HepG2 (cell line): Measurements from ENCODE around the gene PIEZO2. TPM values are rescaled to one million over a fixed set of nuclear protein-coding genes. Genes with fewer than 3 reads are reported as not detected.

Experiments used
- AGO2 ChIP-seq: fragments of 200-400 bp; formaldehyde crosslinking; optimal IDR thresholded peaks from 2 replicates; pipeline ENCODE3; 2017; ENCODE audit warnings: mild to moderate bottlenecking, low read depth, low read length, moderate library complexity
- CEBPB ChIP-seq: IDR thresholded peaks from 2 replicates; pipeline ENCODE4 v1.6.1; 2011; ENCODE audit warnings: low read depth, low read length, improper control_type of control experiment, borderline replicate concordance
- ELF3 ChIP-seq: IDR thresholded peaks from 2 replicates; pipeline ENCODE4 v1.6.1; 2016; ENCODE audit warnings: missing genetic modification reagents, missing compliant biosample characterization
- GLI4 ChIP-seq: sonication (generic); formaldehyde crosslinking; IDR thresholded peaks from 2 replicates; pipeline ENCODE4 v1.5.1; 2020; ENCODE audit warnings: missing genetic modification reagents, mild to moderate bottlenecking, moderate library complexity, borderline replicate concordance
- HHEX ChIP-seq: IDR thresholded peaks from 2 replicates; pipeline ENCODE4 v1.6.1; 2016; ENCODE audit warnings: control low read depth
- ISX ChIP-seq: sonication (generic); formaldehyde crosslinking; conservative IDR thresholded peaks from 2 replicates; pipeline ENCODE4 v1.5.0; 2020; ENCODE audit warnings: missing genetic modification reagents
- PHF5A ChIP-seq: IDR thresholded peaks from one replicate; pipeline ENCODE4 v1.6.1; 2018; ENCODE audit warnings: low read depth, missing genetic modification reagents; ENCODE audit not compliant: unreplicated experiment
- RARA ChIP-seq: IDR thresholded peaks from 2 replicates; pipeline ENCODE4 v1.6.1; 2016; ENCODE audit warnings: missing genetic modification reagents, missing compliant biosample characterization
- SMAD1 ChIP-seq: sonication (generic); formaldehyde crosslinking; IDR thresholded peaks from 2 replicates; pipeline ENCODE4 v1.4.0; 2020; ENCODE audit warnings: missing genetic modification reagents, low read depth, mild to moderate bottlenecking, borderline replicate concordance
- SYNCRIP ChIP-seq: fragments of 200-400 bp; formaldehyde crosslinking; IDR thresholded peaks from 2 replicates; pipeline ENCODE4 v1.6.1; 2018; ENCODE audit warnings: mild to moderate bottlenecking, low read depth, low read length; ENCODE audit not compliant: insufficient read depth
- TCF7 ChIP-seq: sonication (generic); IDR thresholded peaks from 2 replicates; pipeline ENCODE4 v1.6.1; 2016; ENCODE audit warnings: antibody characterized with exemption, low read depth
- TEAD3 ChIP-seq: optimal IDR thresholded peaks from 2 replicates; pipeline ENCODE3; 2016; ENCODE audit warnings: borderline replicate concordance
- WIZ ChIP-seq: sonication (generic); formaldehyde crosslinking; IDR thresholded peaks from 2 replicates; pipeline ENCODE4 v1.5.1; 2020; ENCODE audit warnings: mild to moderate bottlenecking, missing genetic modification reagents
- XRCC5 ChIP-seq: fragments of 200-400 bp; formaldehyde crosslinking; optimal IDR thresholded peaks from 2 replicates; pipeline ENCODE3; 2017; ENCODE audit warnings: mild to moderate bottlenecking, low read length
- ZNF124 ChIP-seq: sonication (generic); formaldehyde crosslinking; IDR thresholded peaks from 2 replicates; pipeline ENCODE4 v1.4.0; 2020; ENCODE audit warnings: missing genetic modification reagents
- ZNF234 ChIP-seq: sonication (generic); formaldehyde crosslinking; conservative IDR thresholded peaks from 2 replicates; pipeline ENCODE4 v1.5.1; 2020; ENCODE audit warnings: mild to moderate bottlenecking, missing genetic modification reagents
- ZNF34 ChIP-seq: sonication (generic); formaldehyde crosslinking; IDR thresholded peaks from 2 replicates; pipeline ENCODE4 v1.4.0; 2020; ENCODE audit warnings: mild to moderate bottlenecking, missing genetic modification reagents, borderline replicate concordance
- ZNF350 ChIP-seq: sonication (generic); formaldehyde crosslinking; IDR thresholded peaks from 2 replicates; pipeline ENCODE4 v1.4.0; 2020; ENCODE audit warnings: mild to moderate bottlenecking, low read depth, missing genetic modification reagents, borderline replicate concordance
- polyA plus RNA-seq, 8 experiments: library from polyadenylated mRNA; depleted of rRNA in 3 of 8; stranded (reverse) in 7 of 8; unstranded in 1 of 8; fragments of >200 nt; fragmentation: Illumina TruSeq in 4 of 8; extraction: Trizol in 4 of 8; gene quantifications; 2 replicates each; pipeline versions ENCODE4 v1.2.1 to v1.2.3, GENCODE V29; 2011 to 2016; ENCODE audit warnings: low read depth in 4 of 8, missing spikeins in 1 of 8, mixed read lengths in 1 of 8; ENCODE audit not compliant: insufficient read depth in 1 of 8
- total RNA-seq, 5 experiments: library from RNA; depleted of rRNA; stranded (reverse); fragments of >200 nt; fragmentation: Illumina TruSeq; extraction: Trizol; gene quantifications; 2 replicates each; pipeline ENCODE4 v1.2.3, GENCODE V29; 2016; ENCODE audit warnings: low read depth in 1 of 5
- TF ChIP-seq, protein P1 (sequence below): sonication (generic); formaldehyde crosslinking; IDR thresholded peaks from 2 replicates; pipeline ENCODE4 v1.4.0; 2020; ENCODE audit warnings: missing genetic modification reagents
- TF ChIP-seq, protein P2 (sequence below): IDR thresholded peaks from 2 replicates; pipeline ENCODE4 v1.4.0; 2020; ENCODE audit warnings: mild to moderate bottlenecking, missing genetic modification reagents
- TF ChIP-seq, protein P3 (sequence below), 2 experiments: sonication (generic) in 1 of 2; formaldehyde crosslinking in 1 of 2; IDR thresholded peaks; 2 replicates each; pipeline versions ENCODE4 v1.4.0 to v1.6.1; 2018 to 2020; ENCODE audit warnings: missing genetic modification reagents in 2 of 2, borderline replicate concordance in 1 of 2, low read depth in 1 of 2, mild to moderate bottlenecking in 1 of 2, missing biosample characterization in 1 of 2

PIEZO2 gene
- total and polyA plus RNA-seq, 2 of the 13 experiments (the other 11 are each of a cell fraction or from before 2014, with no cell fraction given), result 15.2 to 27.2 TPM

DNA sequence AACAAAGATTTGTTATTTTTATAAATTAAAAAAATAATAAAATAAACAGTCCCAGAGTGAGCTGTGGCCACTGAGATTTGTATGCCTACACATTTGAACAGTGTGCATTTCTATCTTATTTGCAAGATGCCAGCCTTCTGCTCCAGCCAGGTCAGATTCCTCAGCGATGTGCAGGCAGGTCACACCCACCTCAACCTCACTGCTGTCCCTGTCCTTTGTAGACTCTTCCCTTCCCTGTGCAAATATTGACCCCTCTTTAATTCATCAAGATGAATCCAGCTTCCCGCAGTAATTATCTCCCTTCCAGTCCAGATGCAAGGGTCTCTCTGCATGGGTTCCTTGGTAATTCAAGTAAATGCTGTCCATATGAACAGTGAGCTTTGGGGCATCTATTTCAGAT, 256.2 kb downstream of the PIEZO2 start (continued):
- TF ChIP-seq, protein P1, sequence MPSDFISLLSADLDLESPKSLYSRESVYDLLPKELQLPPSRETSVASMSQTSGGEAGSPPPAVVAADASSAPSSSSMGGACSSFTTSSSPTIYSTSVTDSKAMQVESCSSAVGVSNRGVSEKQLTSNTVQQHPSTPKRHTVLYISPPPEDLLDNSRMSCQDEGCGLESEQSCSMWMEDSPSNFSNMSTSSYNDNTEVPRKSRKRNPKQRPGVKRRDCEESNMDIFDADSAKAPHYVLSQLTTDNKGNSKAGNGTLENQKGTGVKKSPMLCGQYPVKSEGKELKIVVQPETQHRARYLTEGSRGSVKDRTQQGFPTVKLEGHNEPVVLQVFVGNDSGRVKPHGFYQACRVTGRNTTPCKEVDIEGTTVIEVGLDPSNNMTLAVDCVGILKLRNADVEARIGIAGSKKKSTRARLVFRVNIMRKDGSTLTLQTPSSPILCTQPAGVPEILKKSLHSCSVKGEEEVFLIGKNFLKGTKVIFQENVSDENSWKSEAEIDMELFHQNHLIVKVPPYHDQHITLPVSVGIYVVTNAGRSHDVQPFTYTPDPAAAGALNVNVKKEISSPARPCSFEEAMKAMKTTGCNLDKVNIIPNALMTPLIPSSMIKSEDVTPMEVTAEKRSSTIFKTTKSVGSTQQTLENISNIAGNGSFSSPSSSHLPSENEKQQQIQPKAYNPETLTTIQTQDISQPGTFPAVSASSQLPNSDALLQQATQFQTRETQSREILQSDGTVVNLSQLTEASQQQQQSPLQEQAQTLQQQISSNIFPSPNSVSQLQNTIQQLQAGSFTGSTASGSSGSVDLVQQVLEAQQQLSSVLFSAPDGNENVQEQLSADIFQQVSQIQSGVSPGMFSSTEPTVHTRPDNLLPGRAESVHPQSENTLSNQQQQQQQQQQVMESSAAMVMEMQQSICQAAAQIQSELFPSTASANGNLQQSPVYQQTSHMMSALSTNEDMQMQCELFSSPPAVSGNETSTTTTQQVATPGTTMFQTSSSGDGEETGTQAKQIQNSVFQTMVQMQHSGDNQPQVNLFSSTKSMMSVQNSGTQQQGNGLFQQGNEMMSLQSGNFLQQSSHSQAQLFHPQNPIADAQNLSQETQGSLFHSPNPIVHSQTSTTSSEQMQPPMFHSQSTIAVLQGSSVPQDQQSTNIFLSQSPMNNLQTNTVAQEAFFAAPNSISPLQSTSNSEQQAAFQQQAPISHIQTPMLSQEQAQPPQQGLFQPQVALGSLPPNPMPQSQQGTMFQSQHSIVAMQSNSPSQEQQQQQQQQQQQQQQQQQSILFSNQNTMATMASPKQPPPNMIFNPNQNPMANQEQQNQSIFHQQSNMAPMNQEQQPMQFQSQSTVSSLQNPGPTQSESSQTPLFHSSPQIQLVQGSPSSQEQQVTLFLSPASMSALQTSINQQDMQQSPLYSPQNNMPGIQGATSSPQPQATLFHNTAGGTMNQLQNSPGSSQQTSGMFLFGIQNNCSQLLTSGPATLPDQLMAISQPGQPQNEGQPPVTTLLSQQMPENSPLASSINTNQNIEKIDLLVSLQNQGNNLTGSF, result no peak
- TF ChIP-seq ELF3 (CRISPR knock-in tag) (0 out of 2 replicates have a peak, but pooled peaks have one; percentile 14), TEAD3 (CRISPR knock-in tag) (peak; percentile 36), PHF5A (CRISPR knock-in tag) (no peak), ISX (CRISPR knock-in tag) (no peak), SMAD1 (CRISPR knock-in tag) (no peak), SYNCRIP (no peak), CEBPB (no peak), AGO2 (no peak), HHEX (CRISPR knock-in tag) (no peak), RARA (CRISPR knock-in tag) (0 out of 2 replicates have a peak, but pooled peaks have one; percentile 17), ZNF34 (no peak), ZNF234 (CRISPR knock-in tag) (no peak), GLI4 (no peak), ZNF350 (no peak), ZNF124 (CRISPR knock-in tag) (no peak), WIZ (CRISPR knock-in tag) (no peak), XRCC5 (no peak), TCF7 (no peak)
- TF ChIP-seq, protein P2, sequence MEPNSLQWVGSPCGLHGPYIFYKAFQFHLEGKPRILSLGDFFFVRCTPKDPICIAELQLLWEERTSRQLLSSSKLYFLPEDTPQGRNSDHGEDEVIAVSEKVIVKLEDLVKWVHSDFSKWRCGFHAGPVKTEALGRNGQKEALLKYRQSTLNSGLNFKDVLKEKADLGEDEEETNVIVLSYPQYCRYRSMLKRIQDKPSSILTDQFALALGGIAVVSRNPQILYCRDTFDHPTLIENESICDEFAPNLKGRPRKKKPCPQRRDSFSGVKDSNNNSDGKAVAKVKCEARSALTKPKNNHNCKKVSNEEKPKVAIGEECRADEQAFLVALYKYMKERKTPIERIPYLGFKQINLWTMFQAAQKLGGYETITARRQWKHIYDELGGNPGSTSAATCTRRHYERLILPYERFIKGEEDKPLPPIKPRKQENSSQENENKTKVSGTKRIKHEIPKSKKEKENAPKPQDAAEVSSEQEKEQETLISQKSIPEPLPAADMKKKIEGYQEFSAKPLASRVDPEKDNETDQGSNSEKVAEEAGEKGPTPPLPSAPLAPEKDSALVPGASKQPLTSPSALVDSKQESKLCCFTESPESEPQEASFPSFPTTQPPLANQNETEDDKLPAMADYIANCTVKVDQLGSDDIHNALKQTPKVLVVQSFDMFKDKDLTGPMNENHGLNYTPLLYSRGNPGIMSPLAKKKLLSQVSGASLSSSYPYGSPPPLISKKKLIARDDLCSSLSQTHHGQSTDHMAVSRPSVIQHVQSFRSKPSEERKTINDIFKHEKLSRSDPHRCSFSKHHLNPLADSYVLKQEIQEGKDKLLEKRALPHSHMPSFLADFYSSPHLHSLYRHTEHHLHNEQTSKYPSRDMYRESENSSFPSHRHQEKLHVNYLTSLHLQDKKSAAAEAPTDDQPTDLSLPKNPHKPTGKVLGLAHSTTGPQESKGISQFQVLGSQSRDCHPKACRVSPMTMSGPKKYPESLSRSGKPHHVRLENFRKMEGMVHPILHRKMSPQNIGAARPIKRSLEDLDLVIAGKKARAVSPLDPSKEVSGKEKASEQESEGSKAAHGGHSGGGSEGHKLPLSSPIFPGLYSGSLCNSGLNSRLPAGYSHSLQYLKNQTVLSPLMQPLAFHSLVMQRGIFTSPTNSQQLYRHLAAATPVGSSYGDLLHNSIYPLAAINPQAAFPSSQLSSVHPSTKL (CRISPR knock-in tag), result peak; percentile 47; the same call in 1 of the 2 replicates
- TF ChIP-seq, protein P3, sequence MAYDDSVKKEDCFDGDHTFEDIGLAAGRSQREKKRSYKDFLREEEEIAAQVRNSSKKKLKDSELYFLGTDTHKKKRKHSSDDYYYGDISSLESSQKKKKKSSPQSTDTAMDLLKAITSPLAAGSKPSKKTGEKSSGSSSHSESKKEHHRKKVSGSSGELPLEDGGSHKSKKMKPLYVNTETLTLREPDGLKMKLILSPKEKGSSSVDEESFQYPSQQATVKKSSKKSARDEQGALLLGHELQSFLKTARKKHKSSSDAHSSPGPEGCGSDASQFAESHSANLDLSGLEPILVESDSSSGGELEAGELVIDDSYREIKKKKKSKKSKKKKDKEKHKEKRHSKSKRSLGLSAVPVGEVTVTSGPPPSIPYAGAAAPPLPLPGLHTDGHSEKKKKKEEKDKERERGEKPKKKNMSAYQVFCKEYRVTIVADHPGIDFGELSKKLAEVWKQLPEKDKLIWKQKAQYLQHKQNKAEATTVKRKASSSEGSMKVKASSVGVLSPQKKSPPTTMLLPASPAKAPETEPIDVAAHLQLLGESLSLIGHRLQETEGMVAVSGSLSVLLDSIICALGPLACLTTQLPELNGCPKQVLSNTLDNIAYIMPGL (CRISPR knock-in tag; IDR thresholded peaks at IDR 0.05; ENCODE audit: borderline replicate concordance in 1 of 2, low read depth in 1 of 2), result no peak
